ENCODE data around the gene PPP2R5A. TPM values are rescaled to one million over a fixed set of nuclear protein-coding genes. Genes with fewer than 3 reads are reported as not detected.

PPP2R5A gene
- total RNA-seq, 2 experiments from 2014 or later = 28.0 to 36.0 TPM

- H3K4me2 ChIP-seq (ENCODE audit: low read length) = no peak overlapping the region
- no TSS peak for BruUV-seq (replicated peaks)
- POLR2A ChIA-PET = interaction anchor here (0.6 to 2.0 kb wide), 4 partner anchors 12 to 219 kb away, joined by 3 to 5 read pairs (median 3); no protein-coding TSS in a partner anchor
- H3K36me3 ChIP-seq (ENCODE audit: insufficient read depth, low read length) = no peaks in the 10 kb centered on the region
- H4K20me1 ChIP-seq (ENCODE audit: insufficient read depth, low read length) = no peaks in the 10 kb centered on the region
- DNase-seq (ENCODE audit: low spot score) = no peak
- TF ChIP-seq CTCF (conservative IDR thresholded peaks at IDR 0.05; ENCODE audit: low read length) = no peak
- no peak for TF ChIP-seq EZH2phosphoT487 (IDR thresholded peaks at IDR 0.05; ENCODE audit: borderline replicate concordance, low read depth, low read length)
- CTCF ChIA-PET (ENCODE audit: unreplicated experiment) = no interaction called here
- no peak overlapping the region for H2AFZ ChIP-seq (ENCODE audit: low read length)
- intact Hi-C loops (cut with micrococcal nuclease; ENCODE audit: unreplicated experiment) = no loop called here
- no peaks in the 10 kb centered on the region for H3K9me3 ChIP-seq (ENCODE audit: low read length)
- H3K4me3 ChIP-seq (ENCODE audit: low read depth, low read length, poor library complexity, severe bottlenecking) = no peak overlapping the region
- H3K4me1 ChIP-seq (ENCODE audit: insufficient read depth, low read length, poor library complexity, severe bottlenecking) = no peaks in the 10 kb centered on the region
- no peak overlapping the region for H3K27ac ChIP-seq (ENCODE audit: low read depth, low read length, poor library complexity, severe bottlenecking)
- H3K79me2 ChIP-seq (ENCODE audit: insufficient read depth, low read depth, low read length) = no peaks in the 10 kb centered on the region
- H3K9me2 ChIP-seq (ENCODE audit: insufficient read depth, low read length) = no peaks in the 10 kb centered on the region
These were observed 48.5 kb upstream of the PPP2R5A start for GRCh38 chr1:212236664-212237220.

GRCh38 chr1:212237651-212238050 lies 47.6 kb upstream of the PPP2R5A start:
- ChIA-PET POLR2A (interaction anchor here (0.6 to 2.0 kb wide), 4 partner anchors 11 to 136 kb away, joined by 3 to 5 read pairs (median 3); no protein-coding TSS in a partner anchor), CTCF (ENCODE audit: unreplicated experiment) (no interaction called here)
- no TSS peak for BruUV-seq (replicated peaks)
- Histone ChIP-seq H3K4me2 (ENCODE audit: low read length) (no peak overlapping the region), H3K9me2 (ENCODE audit: insufficient read depth, low read length) (no peaks in the 10 kb centered on the region), H3K9me3 (ENCODE audit: low read length) (no peaks in the 10 kb centered on the region), H3K36me3 (ENCODE audit: insufficient read depth, low read length) (no peaks in the 10 kb centered on the region), H3K79me2 (ENCODE audit: insufficient read depth, low read depth, low read length) (no peaks in the 10 kb centered on the region), H2AFZ (ENCODE audit: low read length) (no peak overlapping the region), H3K27ac (ENCODE audit: low read depth, low read length, poor library complexity, severe bottlenecking) (no peak overlapping the region), H4K20me1 (ENCODE audit: insufficient read depth, low read length) (no peaks in the 10 kb centered on the region), H3K4me1 (ENCODE audit: insufficient read depth, low read length, poor library complexity, severe bottlenecking) (no peaks in the 10 kb centered on the region), H3K4me3 (ENCODE audit: low read depth, low read length, poor library complexity, severe bottlenecking) (no peak overlapping the region)
- TF ChIP-seq EZH2phosphoT487 (IDR thresholded peaks at IDR 0.05; ENCODE audit: borderline replicate concordance, low read depth, low read length) = no peak
- TF ChIP-seq CTCF (conservative IDR thresholded peaks at IDR 0.05; ENCODE audit: low read length) = no peak
- intact Hi-C loops (cut with micrococcal nuclease; ENCODE audit: unreplicated experiment) = no loop called here
- no peak for DNase-seq (ENCODE audit: low spot score)

GRCh38 chr1:212238552-212238951 lies 46.7 kb upstream of the PPP2R5A start:
- H3K4me2 ChIP-seq (ENCODE audit: low read length) = no peak overlapping the region
- no peaks in the 10 kb centered on the region for H3K79me2 ChIP-seq (ENCODE audit: insufficient read depth, low read depth, low read length)
- intact Hi-C loops (cut with micrococcal nuclease; ENCODE audit: unreplicated experiment) = no loop called here
- H3K27ac ChIP-seq (ENCODE audit: low read depth, low read length, poor library complexity, severe bottlenecking) = no peak overlapping the region
- no peak for DNase-seq (ENCODE audit: low spot score)
- no peaks in the 10 kb centered on the region for H4K20me1 ChIP-seq (ENCODE audit: insufficient read depth, low read length)
- H3K4me1 ChIP-seq (ENCODE audit: insufficient read depth, low read length, poor library complexity, severe bottlenecking) = no peaks in the 10 kb centered on the region
- H3K9me2 ChIP-seq (ENCODE audit: insufficient read depth, low read length) = no peaks in the 10 kb centered on the region
- no peaks in the 10 kb centered on the region for H3K9me3 ChIP-seq (ENCODE audit: low read length)
- H3K4me3 ChIP-seq (ENCODE audit: low read depth, low read length, poor library complexity, severe bottlenecking) = no peak overlapping the region
- POLR2A ChIA-PET = interaction anchor here (0.6 to 2.0 kb wide), 4 partner anchors 10 to 649 kb away, joined by 3 to 5 read pairs (median 3); no protein-coding TSS in a partner anchor
- H2AFZ ChIP-seq (ENCODE audit: low read length) = no peak overlapping the region
- no TSS peak for BruUV-seq (replicated peaks)
- H3K36me3 ChIP-seq (ENCODE audit: insufficient read depth, low read length) = no peaks in the 10 kb centered on the region
- TF ChIP-seq EZH2phosphoT487 (IDR thresholded peaks at IDR 0.05; ENCODE audit: borderline replicate concordance, low read depth, low read length) (no peak), CTCF (conservative IDR thresholded peaks at IDR 0.05; ENCODE audit: low read length) (no peak)
- CTCF ChIA-PET (ENCODE audit: unreplicated experiment) = no interaction called here
